HG02981 (cell line): ENCODE data around the gene SPATA6L.

Experiments
- ATAC-seq: cut with Tn5 transposase; IDR thresholded peaks from one replicate; pipeline ENCODE4 v1.9.1; 2021; ENCODE audit warnings: mild to moderate bottlenecking, moderate library complexity; ENCODE audit not compliant: unreplicated experiment

SPATA6L gene

DNA sequence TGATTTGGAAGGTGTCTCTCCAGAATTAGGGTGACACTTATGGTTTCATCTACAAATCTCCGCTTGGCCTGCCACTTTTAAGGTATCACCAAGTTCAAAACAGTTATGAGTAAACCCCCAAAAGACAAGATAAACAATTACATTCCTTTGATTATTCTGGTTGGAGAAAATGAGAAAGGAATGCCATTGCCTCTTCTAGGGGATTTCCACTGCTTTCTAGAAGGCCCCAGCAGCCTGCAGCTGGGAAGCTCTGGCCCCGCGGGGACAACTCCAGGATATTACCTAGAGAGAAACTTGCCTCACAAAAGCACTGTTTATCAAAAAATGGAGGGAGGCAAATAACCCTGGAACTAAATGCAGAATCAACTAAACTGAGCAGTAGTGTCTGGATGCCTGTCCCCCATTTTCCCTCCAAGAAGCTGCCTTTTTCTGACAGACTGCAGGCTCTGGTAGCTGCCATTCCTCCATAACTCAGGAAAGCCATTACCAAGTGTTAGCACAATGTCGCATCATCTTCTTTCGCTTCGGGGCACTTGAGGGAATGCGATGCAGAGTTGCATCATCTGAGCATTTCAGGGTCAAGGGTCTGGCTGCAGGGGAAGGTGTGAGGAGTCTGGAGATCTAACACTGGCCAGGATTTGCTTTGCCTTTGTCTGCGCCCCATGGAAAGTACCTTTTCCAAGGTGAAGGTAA lies 75.7 kb downstream of the SPATA6L start:
- ATAC-seq = no peak

DNA sequence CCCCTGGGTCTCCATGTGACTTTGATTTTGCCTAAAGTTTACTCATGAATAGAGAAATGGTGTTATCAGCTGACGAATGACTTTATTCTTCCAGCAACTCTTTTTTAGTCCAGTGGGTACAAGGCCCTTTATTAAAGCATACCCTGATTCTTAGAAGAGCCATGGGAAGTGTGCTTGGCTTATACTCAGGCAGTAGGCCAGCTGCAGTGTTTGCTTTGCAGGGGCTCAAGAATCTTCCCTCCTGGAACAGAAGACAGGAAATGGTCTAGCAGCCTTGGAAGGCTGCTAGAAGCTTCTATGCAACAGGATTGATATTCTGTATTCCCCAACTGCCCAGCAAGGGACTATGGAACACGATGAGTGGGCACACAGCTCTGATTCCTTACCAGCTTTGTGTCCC lies 77.6 kb downstream of the SPATA6L start:
- ATAC-seq = no peak

DNA sequence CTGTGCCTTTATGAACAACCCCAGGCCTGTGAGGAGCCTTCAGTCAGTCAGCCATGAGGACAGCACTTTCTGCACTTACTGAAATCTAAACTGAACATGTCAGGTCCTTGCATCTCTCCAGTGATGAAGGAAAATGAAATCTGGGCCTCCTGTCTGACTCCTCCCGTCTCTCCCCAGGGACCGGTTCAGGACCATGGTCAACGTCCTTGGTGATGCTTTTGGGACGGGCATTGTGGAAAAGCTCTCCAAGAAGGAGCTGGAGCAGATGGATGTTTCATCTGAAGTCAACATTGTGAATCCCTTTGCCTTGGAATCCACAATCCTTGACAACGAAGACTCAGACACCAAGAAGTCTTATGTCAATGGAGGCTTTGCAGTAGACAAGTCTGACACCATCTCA lies 81.1 kb downstream of the SPATA6L start:
- no peak for ATAC-seq

DNA sequence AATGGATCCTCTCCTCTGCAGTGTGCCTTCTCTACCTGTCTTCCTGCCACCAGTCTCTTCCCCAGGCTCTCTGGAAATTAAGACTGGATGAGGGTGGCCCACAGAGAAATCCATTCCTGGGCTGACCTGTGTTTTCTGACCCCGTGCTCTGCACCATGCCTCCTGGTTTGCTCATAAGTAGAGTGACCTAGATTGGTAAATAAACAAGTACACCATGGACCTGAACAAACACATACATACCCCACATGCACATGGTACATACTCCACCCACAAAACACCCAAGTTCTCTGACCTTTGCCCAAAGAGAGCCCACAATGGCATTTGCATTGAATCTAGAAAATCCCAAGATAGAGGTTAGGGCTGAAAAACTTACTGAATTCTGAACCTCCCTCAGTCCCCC lies 81.6 kb downstream of the SPATA6L start:
- no peak for ATAC-seq

DNA sequence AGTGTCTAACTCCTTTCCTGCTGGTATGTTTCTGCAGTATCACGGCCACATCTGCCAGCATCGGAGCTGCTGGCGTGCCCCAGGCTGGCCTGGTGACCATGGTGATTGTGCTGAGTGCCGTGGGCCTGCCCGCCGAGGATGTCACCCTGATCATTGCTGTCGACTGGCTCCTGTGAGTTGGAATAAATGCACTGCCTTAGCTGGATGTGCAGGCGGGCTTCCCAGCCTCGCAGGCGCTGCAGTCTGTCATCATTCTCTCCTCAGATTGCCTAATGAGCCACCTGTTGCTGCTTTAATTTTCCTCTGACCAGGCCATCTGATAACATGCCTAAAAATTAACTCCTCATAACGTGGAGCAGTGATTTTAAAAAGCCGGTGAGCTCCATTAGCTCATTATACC lies 83.3 kb downstream of the SPATA6L start:
- no peak for ATAC-seq

DNA sequence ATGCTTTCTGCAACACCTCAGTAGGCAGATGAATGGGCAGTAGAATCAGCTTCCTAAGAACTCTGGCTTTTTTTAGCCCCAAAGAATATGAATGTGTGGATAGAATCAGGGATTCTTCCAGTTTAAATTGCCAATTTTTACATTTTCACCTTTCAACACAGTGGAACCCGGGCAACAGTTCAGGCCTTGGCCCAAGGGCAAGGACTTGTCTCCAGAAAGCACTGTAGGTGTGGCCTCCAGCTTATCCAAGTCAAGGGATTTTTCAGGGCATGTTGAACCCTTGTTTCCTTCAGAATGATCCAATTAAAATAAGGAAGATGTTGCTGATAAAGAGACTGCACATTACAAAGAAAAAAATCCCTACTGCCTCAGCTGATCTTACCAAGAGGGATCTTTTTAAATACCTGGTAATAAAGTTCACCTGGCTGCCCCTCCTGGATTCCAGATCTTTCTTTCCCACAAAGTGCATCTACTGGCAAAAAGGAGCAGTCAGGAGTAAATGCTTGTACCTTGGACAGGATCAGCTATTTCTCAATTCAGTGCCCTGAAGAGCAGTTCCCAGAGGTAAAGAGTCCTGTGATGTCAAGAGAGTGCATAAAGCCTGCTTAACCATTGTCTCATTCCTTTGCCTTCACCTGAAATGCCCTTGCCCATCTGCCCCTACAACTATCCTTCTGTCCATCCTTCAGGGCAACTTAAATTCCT lies 84.3 kb downstream of the SPATA6L start:
- ATAC-seq = no peak

DNA sequence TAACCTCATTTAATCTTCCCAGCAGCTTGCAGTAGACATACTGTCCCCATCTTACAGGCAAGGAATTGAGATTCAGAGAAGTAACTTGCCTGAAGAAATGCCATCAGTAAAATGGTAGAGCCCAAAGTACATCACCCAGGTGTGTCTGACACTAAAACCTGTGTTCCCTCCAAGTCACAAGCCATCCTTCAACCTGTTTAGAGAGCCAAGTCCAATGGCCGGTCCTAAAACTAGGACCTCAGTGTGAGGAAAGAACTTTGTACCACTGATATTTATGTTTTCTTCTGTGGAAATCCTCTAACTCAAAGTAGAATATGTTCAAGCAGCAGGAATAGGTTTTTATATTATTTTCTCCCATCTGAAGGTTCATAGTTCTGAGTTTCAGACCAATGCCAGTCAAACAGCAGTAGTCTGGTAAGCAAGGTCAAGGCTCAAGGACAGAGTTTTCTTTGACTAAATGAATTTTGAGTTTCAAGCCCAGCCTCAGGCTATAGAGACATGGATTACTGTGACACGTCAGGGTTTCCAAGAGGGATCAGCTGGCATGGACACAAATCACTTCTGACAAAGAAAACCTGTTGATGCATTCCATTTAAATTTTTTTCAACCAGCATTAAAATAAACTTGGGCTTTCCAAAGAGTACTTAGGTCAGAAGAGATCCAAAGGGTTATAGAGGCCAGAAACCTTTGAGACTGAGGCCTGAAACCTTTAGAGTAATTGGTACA lies 85.1 kb downstream of the SPATA6L start:
- no peak for ATAC-seq

DNA sequence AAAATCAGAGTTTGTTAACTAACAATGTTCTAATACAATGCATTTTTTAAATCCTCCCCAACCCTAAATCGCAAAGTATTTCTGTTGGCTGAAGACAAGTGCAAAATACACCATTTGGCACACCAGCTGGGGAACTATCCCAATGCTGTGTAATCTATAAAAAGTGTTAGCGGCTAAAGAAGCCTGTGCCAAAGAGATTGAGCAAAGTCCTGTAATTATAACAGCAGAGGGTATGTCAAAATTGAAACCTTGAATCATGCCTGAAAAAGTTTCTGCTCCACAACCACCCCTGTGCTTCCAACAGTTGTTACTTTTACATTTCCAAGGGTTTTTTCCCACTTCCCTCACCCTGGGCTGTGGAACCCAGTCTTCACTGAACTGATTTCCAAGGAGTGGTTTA lies 87.3 kb downstream of the SPATA6L start:
- ATAC-seq = no peak

DNA sequence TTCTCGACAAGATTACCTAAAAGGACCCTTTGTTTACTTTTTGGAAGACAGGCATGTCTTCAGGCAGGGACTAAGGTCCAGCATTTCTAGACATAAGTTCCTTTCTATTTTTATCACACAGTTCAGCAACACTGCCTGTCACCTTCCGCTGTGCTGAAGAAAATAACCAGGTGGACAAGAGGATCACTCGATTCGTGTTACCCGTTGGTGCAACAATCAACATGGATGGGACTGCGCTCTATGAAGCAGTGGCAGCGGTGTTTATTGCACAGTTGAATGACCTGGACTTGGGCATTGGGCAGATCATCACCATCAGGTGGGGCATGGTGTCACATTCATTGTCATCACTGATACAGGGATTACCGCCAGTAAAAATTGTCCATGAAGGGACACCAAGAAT lies 89.8 kb downstream of the SPATA6L start:
- ATAC-seq = no peak

DNA sequence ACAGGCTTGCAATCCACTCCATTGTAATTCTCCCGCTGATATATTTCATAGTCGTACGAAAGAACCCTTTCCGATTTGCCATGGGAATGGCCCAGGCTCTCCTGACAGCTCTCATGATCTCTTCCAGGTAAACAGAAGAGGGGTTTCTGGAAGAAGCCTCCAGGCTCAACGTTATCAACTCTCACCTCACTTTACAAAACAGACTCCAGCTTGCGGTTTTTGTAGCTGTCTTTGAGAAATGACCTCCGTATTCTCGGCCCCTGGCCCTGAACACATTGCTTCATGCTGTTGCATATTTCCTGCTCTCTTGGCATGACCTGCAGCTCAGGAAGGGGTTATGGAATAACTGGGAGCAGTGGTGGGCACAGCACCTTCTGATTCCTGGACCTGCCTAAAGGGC lies 90.3 kb downstream of the SPATA6L start:
- no peak for ATAC-seq

DNA sequence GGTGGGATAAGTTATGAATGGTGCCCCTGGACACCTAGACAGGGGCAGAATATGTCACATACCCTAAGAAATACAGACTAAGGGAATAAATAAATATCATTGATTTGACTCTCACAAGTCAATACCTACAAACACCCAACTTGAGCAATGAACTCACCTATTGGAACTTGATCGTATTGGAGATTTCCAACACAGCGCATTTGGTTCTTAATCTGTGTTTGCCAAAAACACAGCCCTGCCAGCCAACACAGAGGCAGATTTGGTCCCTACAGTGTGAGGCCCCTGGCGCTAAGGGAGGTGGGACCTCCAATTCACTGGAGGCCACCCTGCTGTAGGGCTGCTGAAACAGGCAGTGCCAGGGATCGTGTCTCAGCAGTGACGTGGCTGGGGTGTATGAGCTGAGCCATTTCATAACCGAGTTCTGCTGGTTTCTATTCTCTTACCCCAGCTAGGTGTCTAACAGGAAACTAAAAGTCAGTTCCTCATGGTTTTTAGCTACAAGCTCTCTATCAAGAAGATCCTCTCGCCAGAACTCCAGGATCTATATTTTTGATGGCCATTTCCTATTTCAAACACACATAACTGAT lies 91.5 kb downstream of the SPATA6L start:
- ATAC-seq = no peak

DNA sequence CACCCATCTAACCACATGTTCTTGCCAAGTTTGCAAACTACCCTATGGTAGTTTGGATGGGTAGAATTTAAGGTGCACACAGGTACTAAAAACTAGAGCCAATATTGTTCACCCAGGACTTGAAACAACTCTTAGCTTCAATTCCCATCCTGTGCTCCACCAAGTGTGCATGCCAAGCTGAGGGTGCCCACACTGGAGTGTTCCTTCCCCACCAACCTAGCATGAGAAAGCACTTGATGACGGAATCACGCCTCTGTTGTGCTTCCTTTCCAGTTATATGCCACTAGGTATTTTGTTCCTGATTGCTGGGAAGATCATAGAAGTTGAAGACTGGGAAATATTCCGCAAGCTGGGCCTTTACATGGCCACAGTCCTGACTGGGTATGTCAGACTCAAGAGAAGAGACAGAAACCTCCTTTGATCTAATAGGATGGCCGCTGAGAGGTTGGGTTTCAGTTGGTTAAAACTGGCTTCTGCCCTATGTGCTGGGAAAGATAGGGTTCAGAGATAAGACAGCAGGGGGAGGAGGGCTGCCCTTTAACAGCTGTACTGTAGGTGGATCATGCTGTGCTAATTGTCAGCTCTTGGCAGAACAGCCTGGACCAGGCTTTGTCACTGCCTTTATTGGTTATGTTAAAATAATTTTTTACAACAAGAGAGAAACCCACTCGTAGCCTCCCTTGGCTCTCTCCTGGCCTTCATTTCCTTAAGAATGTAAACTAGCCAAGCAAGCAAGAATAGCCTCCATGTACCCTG lies 92.5 kb downstream of the SPATA6L start:
- no peak for ATAC-seq

DNA sequence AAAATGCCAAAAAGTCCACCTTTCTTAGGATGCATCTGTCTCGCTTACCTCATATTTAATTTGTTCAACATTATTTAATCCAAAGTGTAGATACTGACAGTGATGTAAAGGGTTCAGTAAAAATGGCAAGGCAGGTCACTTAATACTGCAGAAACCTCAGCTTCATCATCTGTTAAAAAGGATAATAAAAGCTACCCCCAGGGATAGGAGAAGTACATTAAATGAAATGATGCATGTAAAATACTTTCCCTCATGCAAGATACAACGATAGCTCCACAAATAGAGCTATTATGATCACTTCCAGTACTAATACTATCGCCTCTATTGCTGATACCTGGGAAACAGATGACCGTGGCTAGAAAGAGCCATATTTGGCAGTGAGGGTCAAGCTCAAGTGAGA lies 93.1 kb downstream of the SPATA6L start:
- no peak for ATAC-seq

DNA sequence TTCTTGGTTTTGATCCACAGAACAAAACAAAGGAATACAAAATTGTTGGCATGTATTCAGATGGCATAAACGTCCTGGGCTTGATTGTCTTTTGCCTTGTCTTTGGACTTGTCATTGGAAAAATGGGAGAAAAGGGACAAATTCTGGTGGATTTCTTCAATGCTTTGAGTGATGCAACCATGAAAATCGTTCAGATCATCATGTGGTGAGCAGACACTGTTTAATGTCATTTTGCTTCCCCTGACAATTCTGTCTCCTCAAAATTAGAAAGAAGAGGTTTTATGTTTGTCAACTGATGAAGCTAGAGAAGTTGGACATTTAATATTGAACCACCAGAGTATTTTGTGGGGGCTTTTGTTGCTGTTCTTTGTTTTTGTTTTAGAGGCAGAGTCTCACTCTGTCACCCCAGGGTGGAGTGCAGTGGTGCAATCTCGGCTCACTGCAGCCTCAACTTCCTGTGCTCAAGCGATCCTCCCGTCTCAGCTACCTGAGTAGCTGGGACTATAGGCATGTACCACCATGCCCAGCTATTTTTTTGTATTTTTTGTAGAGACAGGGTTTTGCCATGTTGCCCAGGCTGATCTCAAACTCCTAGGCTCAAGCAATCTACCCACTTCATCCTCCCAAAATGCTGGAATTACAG lies 94.0 kb downstream of the SPATA6L start:
- no peak for ATAC-seq

DNA sequence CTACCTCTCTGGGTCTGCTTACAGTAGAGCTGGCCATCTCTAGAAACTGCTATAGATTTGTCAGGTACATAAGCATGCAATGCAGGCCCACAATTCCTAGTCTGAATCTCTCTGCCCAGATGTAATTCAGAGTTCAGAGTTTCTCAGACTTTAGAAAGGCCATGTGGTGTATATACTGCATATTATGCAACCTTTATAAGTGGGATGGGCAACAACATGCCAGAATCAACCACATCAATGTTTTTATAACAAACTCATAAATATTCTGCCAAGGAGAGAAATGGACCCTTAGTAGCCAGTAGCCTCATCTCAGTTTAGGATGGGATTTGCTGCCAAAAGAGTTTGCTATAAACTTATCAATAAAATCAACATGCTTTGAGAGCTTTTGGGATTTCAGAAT lies 97.2 kb downstream of the SPATA6L start:
- ATAC-seq = no peak

DNA sequence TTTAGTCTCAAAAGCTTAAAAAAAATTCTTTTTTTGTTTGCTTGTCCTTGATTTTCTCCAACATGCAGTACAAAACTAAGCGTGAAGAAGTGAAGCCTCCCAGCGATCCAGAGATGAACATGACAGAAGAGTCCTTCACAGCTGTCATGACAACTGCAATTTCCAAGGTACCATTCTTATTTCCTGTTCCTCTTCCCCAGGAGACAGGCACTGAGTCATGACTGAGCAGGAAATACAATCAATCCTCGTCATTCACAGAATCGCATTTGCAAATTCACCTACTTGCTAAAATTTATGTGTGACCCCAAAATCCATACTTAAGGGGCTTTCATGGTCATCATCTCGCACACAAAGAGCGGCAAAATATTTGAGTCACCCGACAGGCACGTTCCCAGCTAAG lies 98.7 kb downstream of the SPATA6L start:
- no peak for ATAC-seq

DNA sequence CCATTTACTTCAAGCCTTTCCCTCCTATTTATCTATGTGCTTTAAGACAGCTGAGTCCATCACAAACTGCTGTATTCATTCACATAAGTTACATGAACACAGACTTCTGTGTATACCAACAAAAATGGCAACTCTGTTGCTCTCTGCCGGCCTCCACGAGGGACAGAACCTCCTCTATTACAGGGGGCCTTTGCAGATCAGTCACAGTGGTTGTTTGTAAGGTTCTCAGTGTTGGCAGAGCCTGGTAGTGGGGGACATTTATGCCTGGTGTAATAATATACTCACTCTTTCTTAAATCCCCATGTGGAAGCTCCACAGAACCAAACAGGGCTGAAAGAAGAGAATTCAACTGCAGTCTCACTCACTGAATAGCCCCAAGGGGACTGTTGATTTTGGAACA lies 99.5 kb downstream of the SPATA6L start:
- no peak for ATAC-seq

DNA sequence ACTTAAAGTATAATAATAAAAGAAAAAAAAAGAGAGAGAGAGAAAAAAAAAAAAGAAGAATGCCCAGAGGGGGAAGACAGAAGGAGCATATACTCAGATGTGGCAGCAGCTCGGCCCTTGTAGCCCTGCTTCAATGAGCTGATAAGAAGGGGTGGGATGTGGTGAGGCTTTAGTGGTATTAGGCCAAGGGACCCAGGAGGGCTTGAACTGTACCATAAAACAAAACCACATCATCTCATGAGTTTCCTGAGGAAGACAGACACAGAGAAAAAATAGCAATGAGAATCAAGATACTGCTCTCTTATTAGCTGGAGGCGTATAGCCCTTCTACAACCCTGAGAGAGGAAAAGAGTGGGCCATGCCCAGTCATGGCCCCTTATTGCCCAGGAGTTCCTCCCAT lies 103.2 kb downstream of the SPATA6L start:
- ATAC-seq = no peak

DNA sequence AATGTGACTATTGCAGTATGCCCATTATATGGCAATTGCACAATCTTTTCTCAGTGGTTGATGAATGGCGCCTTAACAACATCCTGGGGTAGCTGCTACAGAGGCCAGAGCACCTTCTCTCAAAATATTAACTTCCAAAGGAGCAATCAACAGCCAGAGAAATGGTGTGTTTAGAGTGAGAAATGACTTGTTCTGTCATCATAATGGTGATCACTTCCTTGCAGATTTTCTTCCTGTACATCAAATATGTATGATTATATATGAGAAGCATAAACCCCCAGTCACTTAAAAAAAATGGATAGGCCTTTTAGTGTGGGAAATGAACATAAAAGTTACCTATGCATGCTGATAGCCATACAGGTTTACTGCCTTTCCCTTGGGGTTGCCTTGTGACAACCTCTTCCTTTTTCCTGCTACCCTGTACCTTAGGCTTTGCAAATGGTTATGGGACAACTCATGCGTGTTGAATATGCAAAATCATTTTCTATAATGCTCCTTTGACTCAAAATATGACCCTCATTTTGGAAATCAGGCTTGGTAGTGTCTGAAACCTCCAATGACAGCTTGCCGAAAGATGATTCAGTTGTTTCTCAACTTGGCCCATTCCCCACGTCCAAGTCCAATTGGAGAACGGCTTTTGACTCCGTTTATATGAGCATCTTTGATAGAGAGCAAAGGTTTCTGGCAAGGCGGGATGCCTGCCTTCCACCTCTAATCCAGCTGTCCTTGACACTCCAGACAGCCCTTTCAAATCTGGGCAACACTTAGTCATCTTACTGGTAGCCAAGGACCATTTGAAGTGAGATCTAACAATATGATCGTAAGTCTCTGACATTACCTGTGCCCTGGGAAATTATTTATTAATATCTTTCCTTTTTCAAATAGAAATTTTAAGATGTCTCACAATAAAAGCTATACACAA lies 106.8 kb downstream of the SPATA6L start:
- peak; percentile 91 for ATAC-seq
